NCI-H128 (cell line): Measurements from ENCODE around the gene AP1S3.
"Not testable (repeated sequence)": the region's sequence is repeated elsewhere in the genome, so short reads cannot be mapped to it uniquely, and the experiment has no call there.

ENCODE experiments used
- DNase-seq: peaks from one replicate; lab custom pipeline; 2025; ENCODE audit not compliant: unreplicated experiment; lab: John Stamatoyannopoulos, UW

The AP1S3 gene

DNA sequence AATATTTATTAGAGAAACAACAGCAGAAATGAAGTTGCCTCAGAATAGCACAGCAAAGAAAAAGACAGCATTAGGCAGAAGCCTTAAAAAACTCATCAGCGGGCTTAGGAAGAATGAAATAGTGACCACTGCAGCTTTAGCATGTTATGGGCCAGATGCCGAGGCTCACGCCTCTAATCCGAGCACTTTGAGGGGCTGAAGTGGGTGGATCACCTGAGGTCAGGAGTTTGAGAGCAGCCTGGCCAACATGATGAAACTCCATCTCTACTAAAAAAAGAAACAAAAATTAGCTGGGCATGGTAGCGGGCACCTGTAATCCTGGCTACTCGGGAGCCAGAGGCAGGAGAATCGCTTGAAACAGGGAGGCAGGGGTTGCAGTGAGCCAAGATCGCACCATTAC lies 32.4 kb downstream of the AP1S3 start:
- no peak for DNase-seq

DNA sequence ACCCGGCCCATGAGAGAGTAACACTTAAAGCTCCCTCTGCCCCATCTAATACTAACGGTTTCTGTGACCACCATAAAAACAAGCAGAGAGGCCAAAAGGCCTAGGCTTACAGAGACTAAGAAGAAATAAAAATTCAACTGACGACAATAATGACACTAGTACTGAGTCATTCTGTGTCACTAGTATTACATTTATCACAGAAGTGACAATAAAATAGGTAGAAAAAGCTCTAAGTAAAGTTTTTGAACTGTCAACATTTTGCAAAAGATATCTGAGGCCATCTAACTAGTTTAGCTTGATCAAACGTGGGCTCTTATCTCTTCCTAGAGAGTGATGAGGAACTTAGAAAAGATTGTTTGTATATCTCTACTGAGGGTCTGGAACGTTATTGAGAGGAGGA lies 35.6 kb downstream of the AP1S3 start:
- DNase-seq: no peak

DNA sequence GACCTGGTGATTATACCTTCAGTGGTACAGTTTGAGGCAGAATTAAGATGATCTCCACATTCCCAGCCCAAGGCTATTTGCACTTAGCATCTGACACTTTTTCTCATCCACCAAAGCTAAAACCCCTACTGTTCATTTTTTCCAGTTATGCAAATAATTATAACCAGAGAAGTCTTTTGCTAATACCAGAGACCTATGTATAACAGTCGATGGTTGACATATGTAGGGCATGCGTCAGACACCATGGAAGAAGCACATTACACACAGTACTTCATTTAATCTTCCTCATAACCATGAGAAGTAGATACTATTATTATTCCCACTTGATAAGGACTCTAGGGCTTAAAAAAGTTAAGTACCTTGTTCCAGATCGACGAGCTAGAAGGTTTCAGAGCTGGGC lies 36.5 kb downstream of the AP1S3 start:
- no peak for DNase-seq

DNA sequence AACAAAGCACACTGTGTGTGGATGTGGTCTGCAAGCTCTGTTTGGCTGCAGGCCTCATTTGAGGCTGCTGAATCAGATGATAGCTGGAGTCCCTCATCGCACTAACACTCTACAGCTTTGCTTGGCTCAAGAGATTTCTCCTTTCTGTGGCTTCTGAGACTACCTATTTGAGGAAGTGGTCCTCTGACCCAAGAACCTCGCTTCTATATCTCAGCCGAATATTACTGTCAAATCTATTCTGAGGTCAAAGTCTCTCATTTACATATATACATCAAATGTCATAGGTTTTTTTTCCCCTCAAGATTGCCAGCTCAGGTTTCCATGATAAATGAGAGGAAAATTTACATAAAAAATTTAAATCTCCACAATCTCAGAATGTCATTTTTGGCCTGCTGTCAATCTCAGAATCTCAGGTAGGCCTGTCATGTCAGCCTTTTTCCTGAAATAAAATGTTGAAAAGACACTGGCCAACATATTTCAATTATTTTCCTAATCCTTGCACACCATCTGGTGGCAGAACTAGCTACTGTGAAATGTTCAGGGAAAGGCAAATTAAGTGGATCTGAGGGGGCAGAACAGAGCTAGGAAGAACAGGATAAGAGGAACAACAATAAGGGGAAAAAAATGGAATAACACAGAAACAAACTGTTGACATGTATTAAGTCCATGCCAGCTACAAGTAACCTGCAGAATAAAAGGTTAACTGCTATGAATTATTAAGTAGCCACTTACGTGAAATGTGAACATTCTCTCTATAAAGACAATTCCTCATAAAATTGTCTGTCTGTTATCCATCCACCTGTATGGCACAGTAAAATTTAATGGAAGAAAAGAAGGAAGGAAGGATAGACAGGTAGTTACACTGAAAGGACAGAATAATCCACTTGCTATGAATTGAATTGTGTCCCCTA lies 39.3 kb downstream of the AP1S3 start:
- no peak for DNase-seq

DNA sequence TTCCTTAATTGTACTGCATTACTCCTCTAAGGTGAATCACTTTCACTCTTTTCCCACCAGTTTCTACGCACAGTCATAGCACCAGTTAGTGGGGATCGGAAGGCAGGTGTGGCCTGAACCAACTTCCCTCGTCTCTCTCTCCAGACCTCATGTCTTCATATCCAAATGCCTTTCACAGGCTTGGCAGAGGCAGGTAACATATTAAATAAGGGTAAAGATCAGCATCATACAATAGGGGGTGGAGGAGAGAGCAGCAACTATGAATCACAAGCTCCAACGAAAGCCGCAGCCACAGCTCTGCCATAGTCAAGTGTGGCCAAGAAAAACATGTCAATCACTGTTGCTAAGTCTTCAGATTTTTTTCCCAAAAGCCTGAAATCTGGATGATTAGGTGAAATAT lies 40.3 kb downstream of the AP1S3 start:
- no peak for DNase-seq

DNA sequence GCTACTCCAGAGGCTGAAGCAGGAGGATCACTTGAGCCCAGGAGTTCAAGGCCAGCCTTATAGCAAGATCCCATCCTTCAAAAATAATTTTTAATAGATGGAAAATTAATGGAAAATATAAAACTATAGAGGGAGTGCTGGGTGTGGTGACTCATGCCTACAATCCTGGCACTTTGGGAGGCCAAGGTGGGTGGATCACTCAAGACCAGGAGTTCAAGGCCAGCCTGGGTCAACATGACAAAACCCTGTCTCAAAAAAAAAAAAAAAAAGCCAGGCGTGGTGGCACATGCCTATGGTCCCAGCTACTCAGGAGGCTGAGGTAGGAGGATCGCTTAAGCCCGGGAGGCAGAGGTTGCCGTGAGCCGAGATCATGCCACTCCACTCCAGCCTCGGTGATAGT lies 48.0 kb downstream of the AP1S3 start:
- no peak for DNase-seq

DNA sequence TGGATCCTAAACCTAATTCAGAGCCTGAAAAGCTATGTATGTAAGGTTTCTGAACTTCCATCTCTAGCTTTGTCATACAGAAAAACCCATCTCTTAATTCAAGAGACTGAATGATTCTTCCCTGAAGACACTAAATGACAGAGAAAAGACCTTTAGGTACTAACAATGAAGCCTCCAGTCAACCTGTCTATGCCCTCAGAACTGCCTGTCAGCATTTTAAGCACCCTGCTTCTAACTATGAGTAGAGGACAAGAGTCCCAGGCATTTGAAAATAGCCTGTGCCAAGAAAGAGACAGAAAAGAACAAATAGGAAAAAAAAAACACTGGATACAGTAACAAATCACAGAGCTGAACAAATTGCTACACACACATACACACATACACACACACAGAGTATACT lies 48.6 kb downstream of the AP1S3 start:
- DNase-seq: no peak

DNA sequence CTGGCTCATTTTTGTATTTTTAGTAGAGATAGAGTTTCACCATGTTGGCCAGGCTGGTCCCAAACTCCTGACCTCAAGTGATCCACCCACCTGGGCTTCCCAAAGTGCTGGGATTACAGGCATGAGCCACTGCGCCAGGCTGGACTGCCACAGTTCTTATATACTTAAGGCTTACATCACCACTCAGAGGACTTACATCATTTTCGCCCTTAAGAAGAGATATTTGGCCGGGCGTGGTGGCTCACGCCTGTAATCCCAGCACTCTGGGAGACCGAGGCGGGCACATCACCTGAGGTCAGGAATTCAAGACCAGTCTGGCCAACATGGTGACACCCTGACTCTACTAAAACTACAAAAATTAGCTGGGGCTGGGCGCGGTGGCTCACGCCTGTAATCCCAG lies 49.3 kb downstream of the AP1S3 start:
- not testable (repeated sequence) for DNase-seq

DNA sequence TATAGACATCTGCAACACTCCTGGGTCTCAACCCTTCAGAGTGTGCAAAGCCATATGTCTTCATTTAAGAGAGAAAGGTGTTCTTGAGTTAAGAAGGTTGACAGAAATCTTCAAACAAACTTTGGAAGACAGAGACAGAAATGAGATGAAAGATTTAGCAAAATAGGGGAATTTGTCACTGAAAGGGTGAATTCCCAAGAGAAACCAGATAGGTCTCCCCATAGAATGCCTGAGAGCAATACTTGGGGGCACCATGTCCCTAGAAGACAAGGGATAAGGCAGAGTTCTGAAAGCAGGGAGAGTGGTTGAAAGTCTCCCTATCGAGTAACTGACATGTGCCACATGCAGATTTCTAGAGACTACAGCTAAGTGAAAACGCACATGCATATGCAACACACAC lies 50.0 kb downstream of the AP1S3 start:
- DNase-seq: no peak

DNA sequence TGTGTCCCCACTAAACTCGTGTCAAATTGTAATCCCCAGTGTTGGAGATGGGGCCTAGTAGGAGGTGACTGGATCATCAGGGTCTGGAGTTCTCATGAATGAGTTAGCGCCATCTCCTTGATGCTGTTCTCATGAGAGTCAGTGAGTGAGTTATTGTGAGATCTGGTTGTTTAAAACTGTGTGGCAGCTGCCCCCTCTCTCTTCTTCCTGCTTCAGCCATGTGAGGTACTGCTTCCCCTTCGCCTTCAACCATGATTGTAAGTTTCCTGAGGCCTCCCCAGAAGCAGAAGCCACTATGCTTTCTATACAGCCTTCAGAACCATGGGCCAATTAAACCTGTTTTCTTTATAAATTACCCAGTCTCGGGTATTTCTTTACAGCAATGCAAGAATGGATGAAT lies 50.4 kb downstream of the AP1S3 start:
- no peak for DNase-seq

DNA sequence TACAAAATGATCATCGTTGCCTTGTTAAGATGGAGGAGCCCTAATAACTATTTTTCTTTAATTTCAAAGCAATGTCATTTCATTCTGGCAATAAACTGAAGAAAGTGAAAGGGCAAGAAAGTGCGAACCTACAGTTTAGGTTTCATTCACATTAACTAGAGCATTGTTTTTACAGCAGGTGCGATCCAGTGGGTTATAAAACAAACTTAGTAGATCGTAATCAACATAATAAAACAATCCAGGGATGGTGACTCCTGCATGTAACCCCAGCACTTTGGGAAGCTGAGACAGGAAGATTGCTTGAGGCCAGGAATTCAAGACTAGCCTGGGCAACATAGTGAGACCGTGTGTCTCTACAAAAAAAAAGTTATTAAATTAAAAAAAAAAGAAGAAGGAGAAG lies 51.1 kb downstream of the AP1S3 start:
- DNase-seq: no peak

DNA sequence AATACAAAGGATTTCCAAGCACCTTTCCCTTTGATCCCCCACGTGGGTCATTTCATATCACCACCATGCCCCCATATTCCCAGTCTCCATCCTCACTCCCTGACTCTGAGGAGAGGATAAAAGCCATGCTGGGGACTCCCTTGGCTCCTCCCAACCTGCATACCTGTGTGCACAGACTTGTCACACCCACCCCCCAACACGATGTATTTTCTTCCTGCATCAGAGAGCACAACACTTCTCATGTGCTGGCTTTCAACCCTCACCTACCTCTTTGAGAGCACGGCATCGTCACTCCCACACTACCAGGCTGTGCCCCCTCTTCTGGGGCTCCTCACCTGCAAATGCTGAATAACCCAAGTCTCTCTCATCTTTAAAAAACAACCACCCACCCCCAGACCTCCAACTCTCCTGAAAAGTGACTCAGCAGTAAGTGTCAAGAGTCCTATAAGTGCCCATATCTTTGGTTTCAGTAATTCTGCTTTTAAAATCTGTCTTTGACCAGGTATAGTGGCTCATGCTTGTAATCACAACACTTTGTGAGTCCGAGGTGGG lies 53.1 kb downstream of the AP1S3 start:
- DNase-seq: no peak

DNA sequence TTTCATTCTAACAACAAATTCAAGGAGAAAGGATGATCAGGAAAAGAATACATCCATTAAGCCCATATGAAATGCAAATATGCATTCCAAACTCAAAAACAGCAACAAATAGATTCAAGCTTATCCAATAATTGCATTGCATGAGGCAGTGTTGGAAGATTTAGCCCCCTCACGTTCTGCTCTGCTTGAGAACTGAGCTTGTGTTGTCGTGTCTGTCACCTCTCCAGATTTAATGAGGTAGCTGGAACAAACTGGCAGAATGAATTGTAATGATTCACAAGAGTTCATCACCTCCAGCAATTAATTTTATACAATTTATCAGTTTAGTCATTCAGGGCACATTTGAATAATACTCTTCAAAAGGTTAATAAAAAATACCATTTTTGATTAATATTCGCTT lies 54.8 kb downstream of the AP1S3 start:
- DNase-seq: no peak

DNA sequence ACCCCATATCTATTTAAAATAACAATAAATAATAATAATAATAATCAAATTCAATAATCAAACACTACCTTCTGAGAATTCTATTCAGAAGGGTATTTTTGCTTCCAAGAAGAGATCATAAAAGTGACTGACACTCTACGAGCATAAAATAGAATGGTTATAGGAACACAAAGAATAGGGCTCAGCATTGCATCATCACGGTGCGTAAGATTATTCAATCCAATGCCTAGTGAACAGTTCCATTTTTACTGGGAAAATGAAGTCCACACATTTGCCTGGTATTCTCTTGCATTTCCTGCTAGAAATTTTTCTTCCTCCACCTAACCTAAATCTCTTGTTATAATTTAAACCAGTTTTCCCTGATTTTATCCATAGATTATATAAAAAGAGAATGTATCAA lies 55.8 kb downstream of the AP1S3 start:
- no peak for DNase-seq

DNA sequence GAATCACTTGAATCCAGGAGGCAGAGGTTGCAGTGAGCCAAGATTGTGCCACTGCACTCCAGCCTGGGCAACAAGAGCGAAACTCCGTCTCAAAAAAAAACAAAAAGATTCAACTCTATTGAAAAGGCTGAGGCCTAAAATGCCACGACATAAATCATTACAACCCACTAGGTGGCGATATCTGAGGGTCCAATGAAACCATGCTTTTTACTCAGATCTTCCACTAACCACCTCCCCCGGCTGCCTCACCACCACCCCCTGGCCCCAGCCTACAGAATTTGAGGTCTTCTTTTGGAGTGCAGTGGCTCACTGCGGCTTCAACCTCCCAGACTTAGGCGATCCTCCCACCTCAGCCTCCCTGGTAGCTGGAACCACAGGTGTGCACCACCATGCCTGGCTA lies 57.5 kb downstream of the AP1S3 start:
- DNase-seq: no peak

DNA sequence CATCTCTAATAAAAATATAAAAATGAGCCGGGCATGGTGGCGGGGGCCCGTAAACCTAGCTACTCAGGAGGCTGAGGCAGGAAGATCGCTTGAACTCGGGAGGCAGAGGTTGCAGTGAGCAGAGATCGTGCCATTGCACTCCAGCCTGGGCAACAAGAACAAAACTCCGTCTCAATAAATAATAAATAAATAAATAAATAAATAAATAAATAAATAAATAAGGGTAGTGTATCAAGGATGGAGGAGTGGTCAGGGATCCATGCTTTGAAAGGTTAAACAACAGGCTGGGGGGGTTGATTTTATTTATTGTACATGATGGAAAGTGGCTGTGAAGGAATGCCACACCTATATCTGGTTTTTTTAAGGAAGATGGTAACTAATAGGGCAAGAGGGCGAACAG lies 63.2 kb downstream of the AP1S3 start:
- DNase-seq: no peak

DNA sequence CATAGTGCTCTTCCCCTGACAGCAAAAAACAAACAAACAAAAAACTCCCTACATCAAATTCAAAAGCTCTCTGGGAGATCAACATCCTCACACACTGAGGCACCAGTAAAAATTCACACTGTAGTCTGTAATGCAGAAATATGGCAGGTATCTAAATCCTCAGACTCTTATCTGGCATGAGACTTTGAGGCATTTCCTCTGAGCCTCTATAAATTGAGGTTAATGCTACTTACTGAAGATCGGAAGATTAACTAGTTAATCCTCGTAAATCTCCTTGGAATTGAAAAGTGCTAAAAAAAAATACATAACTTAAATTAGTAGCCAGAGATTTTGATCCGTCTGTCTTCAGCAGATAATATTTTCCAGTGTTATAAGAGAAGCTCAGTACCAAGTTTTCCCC lies 65.0 kb downstream of the AP1S3 start:
- no peak for DNase-seq

DNA sequence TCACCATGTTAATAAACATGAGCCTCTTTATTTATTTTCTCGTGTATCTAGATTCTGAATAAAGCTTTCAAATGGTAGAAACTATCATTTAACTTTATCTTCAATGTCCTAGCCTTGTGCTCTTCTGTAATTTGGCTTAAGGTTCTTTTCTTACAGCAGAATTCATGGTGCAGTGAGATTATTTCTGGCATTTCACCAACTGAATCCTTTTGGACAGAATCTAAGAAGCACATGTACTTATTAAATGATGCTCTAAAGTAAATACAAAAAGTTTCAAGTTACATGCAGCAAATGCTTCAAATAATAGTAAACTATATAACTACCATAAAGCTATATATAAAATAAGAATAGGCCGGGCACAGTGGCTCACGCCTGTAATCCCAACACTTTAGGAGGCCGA lies 65.9 kb downstream of the AP1S3 start:
- no peak for DNase-seq

DNA sequence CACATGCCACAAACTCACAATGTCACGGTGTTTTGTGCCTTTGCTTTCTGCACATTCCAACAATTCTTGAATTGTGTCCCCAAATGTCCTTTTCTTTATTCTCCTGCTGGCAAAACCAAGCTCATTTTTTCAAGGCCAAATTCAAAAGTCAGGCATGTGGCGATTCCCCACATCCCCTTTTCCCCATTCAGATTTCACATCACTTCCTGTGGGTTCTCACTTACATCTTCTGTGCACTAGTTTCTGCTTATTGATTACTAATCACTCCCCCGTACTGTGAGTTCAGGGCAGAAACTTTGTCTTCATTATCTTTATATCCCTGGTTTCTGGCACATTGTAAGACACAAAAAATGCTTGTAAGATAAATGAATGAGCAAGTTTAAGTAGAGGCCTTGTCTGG lies 69.2 kb downstream of the AP1S3 start:
- DNase-seq: no peak

DNA sequence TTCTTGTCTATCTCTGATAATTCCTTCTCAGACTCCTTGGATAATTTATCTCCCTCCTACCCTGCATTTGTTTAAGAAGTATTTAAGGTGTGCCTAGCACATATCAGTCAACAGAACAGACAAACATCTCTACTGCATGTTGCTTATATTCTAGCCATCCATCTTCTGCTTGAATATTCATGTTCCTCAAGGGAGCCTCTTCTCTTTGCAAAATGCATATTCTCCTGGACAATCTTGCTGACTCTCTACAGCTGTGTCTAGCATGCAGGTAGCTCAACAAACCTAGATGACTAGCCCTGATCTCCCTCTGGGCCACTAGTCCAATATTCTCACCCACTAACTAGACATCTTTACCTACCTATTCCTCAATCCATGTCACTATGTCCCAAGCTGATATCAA lies 70.0 kb downstream of the AP1S3 start:
- no peak for DNase-seq

DNA sequence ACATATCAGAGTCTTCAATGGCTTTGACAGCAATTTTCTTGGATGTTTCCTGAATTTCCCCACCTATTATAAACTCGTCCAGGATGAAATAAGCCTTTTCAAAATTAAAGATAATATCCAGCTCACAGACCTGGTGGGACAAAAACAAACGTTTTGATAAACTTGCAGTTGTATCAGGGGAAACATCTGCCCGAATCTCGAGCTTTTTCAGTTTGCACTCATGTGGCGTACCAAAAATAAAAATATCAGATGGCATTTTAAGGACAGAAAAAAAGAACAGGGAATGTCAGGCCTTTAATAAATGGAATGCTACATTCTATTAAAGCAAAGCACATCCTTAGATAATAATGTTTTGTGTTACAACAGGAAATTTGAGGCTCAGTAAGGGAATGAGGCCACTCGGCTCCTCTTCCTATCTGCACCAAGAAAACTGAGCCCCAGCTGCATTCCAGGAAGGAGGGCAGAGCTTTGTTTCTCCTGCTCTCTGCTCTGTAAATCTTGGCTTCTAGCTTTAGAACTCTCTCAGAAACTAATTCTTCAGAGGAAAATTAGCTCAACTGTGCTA lies 72.1 kb downstream of the AP1S3 start:
- no peak for DNase-seq

DNA sequence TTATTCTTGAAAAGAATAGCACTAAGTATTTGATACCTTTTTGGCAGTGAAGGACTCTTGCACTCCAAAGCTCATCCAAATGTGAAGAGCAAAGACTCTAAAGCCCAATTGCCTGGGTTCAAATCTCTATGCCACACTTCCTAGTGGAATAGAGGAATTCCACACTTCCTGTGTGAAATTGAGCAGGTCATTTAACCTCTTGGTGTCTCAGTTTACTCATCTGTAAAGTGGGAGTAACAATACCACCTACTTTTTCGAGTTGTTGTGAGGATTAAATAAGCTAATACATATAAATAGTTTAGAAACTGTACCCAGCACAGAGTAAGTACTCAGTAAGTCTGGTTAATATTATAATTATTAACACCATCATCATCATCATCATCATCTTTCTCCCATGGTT lies 72.6 kb downstream of the AP1S3 start:
- DNase-seq: no peak

DNA sequence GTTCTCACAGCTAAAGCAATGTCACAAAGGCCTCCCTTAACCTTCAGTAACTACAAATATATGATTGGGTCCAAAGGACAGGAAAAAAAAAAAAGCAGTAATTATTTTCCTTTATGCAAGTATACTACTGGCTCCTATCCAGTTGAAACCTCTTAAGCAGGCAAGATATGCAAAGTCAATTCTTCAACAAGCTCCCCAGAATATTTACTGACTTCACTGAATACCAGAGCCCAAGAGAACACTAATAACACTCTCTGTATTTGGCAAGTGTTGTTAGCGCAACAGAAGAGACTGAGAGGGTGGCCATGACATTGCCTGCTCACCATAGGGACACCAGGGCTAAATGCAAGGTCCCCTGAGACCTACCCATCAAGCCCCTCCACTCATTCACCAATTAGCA lies 74.5 kb downstream of the AP1S3 start:
- DNase-seq: no peak
